ENCODE results near the gene NECTIN3.

NECTIN3 gene, protein sequence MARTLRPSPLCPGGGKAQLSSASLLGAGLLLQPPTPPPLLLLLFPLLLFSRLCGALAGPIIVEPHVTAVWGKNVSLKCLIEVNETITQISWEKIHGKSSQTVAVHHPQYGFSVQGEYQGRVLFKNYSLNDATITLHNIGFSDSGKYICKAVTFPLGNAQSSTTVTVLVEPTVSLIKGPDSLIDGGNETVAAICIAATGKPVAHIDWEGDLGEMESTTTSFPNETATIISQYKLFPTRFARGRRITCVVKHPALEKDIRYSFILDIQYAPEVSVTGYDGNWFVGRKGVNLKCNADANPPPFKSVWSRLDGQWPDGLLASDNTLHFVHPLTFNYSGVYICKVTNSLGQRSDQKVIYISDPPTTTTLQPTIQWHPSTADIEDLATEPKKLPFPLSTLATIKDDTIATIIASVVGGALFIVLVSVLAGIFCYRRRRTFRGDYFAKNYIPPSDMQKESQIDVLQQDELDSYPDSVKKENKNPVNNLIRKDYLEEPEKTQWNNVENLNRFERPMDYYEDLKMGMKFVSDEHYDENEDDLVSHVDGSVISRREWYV

DNA sequence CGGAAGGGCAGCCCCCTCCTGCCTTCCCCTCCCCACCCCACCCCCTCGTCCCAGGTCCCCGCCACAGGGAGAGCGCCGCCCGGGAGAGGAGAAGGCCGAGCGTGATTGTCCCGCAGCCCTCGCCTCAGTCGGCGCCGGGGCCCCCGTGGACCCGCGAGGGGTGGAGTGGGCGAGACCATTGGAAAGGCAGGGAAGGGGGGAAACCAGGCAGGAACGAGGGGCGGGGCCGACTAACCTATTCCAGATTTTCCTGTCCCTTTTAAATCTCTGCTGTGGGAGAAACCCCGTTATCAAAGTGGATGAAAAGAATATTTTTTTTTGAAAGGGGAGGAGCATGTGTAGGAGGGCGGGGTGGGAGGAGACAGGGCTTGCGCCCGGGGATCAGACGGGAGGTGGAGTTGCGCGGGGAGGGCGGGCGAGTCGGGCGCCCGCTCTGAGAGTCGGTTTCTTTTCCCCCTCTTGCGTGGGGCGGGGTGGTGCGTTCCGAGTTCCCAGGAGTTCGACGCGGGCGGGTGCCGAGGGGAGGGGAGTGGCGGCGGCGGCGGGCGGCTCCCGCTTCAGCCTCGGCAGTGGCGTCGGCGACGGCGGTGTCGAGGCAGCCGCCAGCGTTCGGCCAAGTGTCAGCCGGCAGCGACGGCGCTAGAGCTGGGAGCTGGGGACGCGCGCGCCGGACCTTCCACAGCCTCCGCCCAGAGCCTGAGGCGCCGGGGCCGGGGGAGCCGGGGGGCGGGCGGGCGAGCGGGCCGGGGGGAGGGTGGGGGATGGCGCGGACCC is at the start of gene NECTIN3:
Gene NECTIN3, plus strand, starts transcription at position 560 of the 774 bp plus-strand sequence. Its CDS starts 202 bp downstream, at position 762.
- peak; percentile 69 to 75 for DNase-seq (ENCODE audit: low read depth in 2 of 2)

DNA sequence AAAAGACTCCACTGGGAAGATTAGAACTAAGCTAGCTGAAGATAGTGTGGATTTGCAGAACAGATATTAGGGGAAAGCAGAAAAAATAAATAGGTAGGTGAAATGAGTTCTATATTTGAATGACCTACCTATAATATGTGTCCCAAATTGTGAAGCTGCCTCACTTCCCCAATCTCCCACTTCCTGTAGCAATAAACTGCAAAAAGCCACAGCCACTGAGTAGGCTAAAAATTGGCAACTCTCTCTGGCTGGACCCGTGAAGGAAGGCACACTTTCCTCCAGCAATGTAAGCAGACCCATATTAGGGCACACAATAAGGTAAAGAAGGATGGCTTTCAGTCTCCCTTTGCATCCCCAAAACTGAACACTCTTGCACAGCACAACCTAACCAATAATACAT is 43.7 kb upstream of the NECTIN3 start:
- DNase-seq (ENCODE audit: low read depth in 2 of 2): no peak

DNA sequence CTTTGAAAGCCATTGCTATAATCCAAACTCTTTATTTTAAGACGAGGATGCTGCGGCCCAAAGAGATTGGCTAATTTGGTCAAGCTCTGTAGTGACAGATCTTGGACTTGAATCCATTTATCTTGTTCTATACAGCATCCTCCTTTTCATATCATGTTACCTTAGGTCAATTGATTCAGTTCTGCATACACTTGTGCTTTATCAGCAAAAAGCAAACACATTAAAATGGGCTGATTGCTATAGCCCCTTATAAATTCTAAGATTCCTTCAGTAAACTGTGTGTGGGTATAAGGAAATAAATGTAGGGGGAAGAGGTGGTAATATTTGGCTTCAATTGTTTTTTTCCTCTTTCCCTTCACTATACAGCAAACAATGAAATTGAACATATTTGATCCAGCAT is 40.1 kb upstream of the NECTIN3 start:
- no peak for DNase-seq (ENCODE audit: low read depth in 2 of 2)

DNA sequence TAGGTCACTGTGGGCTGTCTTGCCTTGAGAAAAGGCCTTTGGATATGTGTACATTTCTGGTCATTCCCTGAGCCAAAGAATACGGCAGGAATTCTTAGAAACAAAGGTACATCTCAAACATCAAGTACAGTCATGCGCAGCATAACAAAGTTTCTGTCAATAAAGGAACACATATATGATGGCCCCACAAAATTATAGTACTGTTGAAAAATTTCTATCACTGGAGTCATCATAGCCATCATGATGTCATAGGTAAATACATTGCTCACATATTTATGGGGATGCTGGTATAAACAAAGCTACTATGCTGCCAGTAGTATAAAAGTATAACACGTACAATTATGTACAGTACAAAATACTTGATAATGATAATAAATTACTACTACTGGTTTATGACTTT is 38.9 kb upstream of the NECTIN3 start:
- DNase-seq (ENCODE audit: low read depth in 2 of 2): no peak

DNA sequence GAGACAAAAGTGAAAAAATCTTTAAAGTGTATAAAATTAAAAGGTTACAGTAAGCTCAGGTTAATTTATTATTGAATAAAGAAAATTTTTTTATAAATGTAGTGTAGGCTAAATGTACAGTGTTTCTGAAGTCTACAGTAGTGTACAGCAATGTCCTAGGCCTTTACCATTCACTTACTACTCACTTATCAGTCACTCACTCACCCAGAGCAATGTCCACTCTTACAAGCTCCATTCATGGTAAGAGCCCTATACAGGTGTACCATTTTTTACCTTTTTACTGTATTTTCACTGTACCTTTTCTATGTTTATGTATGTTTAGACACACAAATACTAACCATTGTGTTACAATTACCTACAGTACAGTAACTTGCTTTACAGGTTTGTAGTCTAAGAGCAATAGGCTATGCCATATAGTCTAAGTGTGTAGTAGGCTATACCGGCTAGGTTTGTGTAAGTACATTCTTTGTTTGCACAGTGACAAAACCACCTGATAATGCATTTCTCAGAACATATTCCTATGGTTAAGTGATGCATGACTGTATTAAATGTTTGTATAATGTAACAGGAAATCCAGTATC is 38.1 kb upstream of the NECTIN3 start:
- no peak for DNase-seq (ENCODE audit: low read depth in 2 of 2)

DNA sequence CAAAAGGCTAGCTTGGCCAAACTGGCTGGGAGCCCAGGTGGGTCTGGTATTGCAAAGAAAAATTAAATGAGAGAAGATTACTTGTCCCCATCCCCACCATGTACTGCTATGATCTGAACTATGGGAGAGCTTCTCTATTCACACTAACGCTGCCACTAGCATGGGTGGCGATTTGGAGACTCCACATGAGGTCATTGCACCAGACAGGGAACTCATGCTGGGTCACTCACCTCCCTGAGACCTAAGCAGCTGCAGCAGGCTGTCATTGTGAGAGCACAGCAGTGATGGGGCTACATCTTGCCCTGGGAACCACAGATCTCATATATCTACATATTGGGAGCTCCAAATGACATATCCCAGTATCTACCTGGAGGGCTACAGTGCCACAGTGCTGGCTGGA is 36.3 kb upstream of the NECTIN3 start:
- DNase-seq (ENCODE audit: low read depth in 2 of 2): no peak

DNA sequence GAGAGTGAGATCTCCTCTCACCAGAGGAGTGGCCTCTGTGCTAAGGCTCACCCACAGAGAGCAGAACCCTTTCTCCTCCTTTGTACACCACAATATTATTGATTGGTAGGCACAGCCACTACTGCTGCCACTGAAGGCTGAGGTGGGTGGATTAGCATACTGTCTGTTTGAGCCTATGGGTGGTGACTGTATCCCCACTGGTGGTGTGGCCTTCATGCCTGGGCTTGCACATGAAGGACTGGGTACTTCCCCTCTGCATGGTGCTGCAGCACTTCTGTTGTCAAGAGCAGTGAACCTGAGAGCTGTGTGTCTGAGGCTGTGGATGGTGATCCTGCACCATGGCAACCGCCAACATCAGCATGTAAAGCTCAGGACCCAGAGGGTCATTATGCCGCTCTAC is 35.7 kb upstream of the NECTIN3 start:
- DNase-seq (ENCODE audit: low read depth in 2 of 2): no peak

DNA sequence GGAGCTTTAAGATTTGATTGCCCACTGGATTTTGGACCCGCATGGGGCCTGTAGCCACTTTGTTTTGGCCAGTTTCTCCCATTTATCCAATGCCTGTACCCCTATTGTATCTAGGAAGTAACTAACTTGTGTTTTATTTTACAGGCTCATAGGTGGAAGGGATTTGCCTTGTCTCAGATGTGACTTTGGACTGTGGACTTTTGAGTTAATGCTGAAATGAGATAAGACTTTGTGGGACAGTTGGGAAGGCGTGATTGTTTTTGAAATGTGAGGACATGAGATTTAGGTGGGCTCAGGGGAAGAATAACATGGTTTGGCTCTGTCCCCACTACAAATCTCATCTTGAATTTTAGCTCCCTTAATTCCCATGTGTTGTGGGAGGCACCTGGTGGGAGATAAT is 30.7 kb upstream of the NECTIN3 start:
- DNase-seq (ENCODE audit: low read depth in 2 of 2): no peak

DNA sequence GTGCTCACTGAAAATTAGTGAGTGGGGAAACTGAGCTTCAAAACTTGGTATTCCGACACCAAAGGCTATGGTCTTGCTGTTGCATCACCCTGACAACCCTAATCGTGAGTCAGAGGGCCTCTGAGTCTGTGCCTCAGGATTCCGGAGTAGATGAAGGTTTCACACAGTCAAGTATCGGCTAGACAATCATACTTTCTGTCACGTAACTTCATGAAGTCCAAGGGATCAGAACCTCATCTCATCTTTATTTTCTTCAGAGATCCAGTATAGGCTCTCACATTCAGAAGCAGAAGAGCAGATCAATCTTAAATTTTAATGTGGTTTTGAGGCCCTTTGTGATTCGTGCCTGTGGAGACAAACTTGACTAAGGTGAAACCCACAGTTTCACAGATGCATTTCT is 26.1 kb upstream of the NECTIN3 start:
- DNase-seq (ENCODE audit: low read depth in 2 of 2): no peak

DNA sequence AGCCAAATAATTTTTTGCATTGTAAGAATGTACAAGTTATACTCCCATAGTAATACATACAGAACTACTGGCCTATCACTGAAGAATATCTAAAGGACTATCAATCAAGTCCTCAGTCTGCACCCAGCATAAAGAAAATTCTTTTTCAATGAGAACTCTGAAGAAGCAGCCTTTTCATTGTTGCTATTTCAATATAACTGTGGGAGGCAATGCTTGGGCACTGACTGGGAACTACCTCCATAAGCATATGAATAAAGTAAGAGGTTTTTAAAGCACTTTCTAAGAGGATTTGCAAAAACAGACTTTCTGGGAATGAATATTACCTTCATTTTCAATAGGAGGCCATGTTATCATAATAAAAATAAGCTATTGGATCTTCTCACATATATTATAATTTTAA is 24.6 kb upstream of the NECTIN3 start:
- no peak for DNase-seq (ENCODE audit: low read depth in 2 of 2)

DNA sequence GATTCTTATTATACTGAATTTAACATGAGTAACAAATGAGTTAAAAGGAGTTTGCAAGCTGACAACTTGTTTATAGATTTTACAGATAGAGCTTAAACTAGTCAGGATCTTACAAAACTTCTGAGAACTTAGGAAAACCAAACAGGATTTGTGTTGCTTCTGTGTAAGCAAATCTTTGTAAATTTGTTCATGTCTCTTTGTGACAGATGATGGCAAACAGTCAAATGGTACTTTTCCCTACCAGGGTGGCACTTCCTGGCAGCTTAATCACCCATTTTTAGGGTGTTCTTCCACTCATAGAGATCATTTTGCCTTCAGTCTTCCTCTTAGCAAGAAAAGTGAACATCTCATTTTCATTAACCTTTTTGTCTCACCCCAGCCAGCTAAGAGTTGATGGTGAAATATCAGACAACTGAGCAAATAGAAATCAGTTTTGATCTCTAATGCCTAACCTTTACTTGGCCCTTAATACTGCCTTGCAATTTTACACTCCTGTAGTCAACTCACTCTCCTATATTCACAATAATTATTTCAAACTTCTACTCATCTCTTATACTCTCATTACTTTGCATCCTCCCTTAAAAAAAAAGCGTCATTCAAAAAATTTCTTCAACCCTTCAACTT is 23.7 kb upstream of the NECTIN3 start:
- DNase-seq (ENCODE audit: low read depth in 2 of 2): no peak

DNA sequence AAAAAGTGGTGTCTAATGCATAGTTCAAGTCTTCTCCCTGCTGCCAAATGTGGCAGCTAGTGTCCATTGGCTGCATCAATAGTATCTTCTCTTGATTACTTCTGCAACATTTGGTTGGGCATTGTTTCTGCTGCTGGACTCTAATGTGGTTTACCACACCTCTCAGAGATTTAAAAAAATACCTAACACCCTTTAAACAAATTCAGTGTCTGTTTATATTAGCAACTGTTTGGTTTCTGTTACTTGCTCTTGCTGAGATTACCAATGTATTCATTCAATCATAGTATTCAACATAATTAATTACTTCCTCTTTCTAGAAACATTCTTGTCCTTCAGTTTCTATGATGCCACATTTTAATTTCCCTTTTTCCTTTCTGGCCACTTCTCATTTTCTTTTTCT is 20.3 kb upstream of the NECTIN3 start:
- no peak for DNase-seq (ENCODE audit: low read depth in 2 of 2)

DNA sequence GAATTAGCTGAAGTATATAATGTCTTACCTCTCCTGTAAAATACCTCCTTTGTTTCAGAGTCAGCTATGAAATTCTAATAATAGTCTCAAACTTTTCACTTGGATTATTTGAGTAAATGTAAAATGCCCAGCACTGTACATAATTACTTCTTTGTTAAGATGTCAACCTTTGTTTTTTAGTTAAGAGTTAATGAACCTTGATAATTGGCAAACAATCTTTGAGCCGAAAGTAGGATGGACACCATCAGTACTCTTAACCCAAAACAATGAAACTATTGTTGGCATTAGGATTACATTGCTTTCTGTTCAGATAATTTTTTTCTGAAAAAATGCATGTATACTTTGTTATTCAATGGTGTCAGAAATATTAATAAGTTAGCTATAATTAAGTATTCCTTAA is 3.0 kb upstream of the NECTIN3 start:
- DNase-seq (ENCODE audit: low read depth in 2 of 2): no peak

DNA sequence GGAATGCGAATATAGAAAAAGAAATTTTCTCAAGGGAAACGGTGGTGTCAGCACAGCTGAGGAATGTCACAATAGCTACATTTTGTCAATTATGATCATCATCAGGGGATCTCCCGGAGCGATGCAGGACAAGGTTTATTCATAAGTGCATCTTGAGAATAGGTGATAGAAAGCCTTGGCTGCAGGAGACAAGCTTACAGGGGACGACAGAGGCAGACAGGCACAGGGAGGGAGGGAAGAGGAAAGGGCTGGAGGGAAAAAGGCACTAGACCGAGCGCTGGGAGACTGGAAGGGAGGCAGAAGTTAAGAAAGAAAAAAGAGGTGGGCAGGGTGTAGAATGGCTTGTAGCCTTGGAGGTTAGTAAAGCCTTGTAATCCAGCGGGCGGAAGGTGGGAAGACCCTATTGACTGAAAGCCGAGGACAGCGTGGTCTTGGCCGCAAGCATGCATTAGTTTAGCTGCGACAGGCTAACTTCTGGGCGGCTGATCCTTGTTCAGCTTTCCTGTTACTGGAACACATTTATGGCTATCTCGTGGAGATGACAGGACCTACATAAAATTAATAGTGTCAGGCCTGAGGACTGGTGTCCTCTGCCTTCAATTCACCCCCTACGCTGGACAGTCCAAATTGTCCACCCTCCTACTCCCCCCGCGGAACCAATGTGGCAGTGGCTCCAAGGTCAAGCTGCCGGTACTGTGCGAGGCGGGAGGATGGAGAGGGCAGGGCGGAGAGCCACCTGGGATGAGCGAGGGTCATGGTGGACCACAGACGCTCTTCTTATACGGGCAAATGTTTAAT is 1.4 kb upstream of the NECTIN3 start:
- DNase-seq (ENCODE audit: low read depth in 2 of 2): no peak

DNA sequence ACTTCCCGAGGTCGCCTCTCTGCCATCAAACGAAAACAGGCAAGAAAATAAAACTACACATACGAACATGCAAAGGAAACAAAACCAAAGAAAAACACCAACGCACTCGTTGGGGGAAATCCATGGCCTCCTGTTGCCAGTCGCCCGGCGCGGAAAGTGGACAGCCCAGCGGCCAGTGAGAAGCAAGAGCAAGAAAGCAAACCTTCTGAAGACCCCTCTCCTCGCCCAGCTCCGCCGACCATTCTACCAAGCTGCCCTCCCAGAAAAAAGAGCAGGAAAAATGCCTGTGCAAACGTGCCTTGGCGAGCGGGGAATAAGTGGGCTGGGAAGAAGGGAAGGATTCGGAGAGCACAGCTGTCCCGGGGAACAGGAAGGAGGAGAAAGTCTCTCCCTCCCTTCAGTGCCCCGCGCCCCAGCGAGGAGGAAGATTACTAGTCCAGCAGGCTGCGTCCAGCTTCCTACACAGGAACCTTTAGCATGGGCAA is 802 bp upstream of the NECTIN3 start:
- no peak for DNase-seq (ENCODE audit: low read depth in 2 of 2)

DNA sequence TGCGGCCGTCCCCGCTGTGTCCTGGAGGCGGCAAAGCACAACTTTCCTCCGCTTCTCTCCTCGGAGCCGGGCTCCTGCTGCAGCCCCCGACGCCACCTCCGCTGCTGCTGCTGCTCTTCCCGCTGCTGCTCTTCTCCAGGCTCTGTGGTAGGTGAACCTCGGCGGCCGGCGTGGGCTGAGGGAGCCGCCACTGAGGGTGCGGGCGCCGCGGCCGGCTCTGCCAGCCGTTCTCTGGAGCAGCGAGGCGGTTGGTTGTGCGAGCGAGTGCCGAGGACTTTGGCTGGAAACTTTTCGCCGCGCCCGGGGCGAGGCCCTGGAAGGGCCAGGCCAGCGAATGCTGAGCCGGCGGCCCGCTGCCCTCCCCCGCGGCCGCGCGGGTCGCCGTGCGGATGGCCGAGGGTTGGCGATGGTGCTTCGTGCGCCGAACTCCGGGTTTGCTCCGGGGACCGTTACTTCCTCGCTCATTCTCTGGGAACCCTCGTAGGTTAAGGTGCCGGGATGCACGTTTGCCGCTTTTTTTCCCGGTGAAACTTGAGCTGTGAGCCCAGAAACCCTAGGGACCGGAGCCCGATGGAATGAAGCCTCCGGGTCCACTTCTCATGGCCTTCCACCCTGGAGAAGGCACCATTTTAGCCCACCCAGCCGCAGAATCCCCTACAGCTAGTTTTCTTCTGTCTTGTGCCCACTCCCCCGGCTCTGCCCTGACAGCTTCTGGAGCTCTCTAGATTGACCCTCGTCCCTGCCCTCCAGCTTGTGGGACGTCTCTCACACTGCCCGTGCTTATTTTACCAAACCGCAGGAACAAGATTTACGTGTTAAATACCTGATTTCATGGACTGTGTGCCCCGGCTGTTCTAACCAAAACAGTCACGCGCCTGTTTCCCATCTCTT is 660 bp downstream of the NECTIN3 start:
- DNase-seq (ENCODE audit: low read depth in 2 of 2): peak in 1 of 2 donors; percentile 12

DNA sequence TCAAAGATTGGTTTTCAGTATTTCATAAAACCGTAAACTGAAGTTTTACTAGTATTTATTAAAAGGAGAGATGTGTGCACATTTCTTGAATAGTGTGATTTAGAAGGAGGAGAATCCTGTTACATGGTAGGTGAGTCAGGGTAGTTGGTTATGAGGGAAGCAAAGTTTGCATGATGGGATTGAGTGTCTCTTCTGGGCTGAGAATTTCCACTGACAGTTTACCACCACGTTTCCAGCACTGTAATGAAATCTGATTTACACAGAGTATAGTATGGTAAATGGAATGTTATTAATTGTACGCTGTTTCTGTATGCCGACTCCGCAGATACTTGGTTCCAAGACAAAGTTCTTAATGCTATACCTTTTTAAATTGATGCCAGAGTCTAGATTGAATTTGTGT is 1.6 kb downstream of the NECTIN3 start:
- no peak for DNase-seq (ENCODE audit: low read depth in 2 of 2)

DNA sequence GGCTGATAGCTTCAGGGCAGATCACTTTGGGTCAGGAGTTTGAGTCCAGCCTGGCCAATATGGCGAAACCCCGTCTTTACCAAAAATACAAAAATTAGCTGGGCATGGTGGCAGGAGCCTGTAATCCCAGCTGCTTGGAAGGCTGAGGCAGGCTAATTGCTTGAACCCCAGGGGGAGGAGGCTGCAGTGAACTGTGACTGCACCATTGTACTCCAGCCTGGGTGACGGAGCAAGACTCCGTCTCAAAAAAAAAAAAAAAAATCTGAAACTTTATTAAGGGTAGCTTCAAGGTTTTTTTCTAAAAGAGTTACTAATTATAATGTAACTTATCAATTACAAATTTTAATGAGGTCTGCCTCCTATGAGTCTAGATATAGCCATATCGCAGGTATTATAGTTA is 5.1 kb downstream of the NECTIN3 start:
- no peak for DNase-seq (ENCODE audit: low read depth in 2 of 2)

DNA sequence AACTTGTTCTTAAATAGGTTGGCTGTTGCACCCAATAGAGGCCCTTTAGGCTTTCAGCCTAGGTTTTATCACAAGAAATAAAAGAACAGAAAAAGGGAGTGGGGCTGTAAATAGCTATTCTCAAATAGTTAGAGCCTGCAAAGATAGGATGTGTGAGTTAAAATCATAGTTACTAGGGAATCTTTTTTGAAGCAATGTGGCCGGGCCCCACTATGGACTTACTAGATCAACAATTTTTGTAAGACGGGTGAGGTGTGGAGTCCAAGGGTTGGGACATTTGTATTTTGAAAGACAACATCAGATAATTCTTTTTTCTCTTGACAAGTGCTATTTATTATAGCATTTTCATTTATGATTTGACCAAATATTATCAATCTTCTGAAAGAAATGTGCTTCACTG is 5.8 kb downstream of the NECTIN3 start:
- no peak for DNase-seq (ENCODE audit: low read depth in 2 of 2)

DNA sequence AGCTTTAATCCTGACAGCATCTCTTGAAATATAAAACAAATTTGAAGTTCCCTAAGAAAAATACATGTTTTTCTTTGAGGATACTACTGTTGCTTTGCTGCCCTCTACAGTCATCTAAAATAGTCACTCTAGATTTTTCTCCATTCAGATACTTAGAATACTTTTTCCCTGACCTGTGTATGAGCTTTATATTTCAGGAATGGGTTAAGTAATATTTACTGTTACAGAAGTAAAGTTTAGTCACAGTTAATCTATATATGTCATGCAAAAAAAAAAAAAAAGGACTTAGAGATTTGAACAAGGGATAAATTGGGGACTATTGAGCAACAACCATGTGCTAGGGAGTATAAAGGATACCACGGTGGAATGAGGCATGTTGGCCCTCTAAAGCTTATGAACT is 8.8 kb downstream of the NECTIN3 start:
- no peak for DNase-seq (ENCODE audit: low read depth in 2 of 2)

Data from stimulated activated CD8-positive, alpha-beta memory T cell treated with anti-CD3 and anti-CD28 coated beads, Interleukin-2, amount 100 ng/mL, for 48 hours (primary cell).